Endodermal cell (in vitro differentiated cells): ENCODE measurements around the gene LYZL4. TPM values are rescaled to one million over a fixed set of nuclear protein-coding genes. Genes with fewer than 3 reads are reported as not detected.
A peak's percentile ranks its signal among the peaks of the same experiment; 100 is the strongest.

Experiments
- DNase-seq: peaks from one replicate; pipeline ENCODE4 v3.0.0-alpha.2; 2017
- H3K27ac ChIP-seq: 2 replicates; pipeline ENCODE4 v1.5.1; 2013; ENCODE audit warnings: mild to moderate bottlenecking, low read depth, low read length, moderate library complexity
- H3K27me3 ChIP-seq: 2 replicates; pipeline ENCODE4 v1.6.1; 2013; ENCODE audit warnings: mild to moderate bottlenecking, low read length, moderate library complexity; ENCODE audit not compliant: insufficient read depth, control insufficient read depth, poor library complexity, severe bottlenecking
- H3K36me3 ChIP-seq: 2 replicates; pipeline ENCODE4 v1.7.0; 2013; ENCODE audit warnings: mild to moderate bottlenecking, low read length, moderate library complexity; ENCODE audit not compliant: control insufficient read depth, insufficient read depth
- H3K4me1 ChIP-seq: one replicate; pipeline ENCODE4 v1.7.0; 2013; ENCODE audit warnings: low read length; ENCODE audit not compliant: control insufficient read depth, insufficient read depth
- H3K4me3 ChIP-seq: 2 replicates; pipeline ENCODE4 v1.5.1; 2013; ENCODE audit warnings: mild to moderate bottlenecking, low read length, moderate library complexity
- H3K9ac ChIP-seq: 2 replicates; pipeline ENCODE4 v1.6.1; 2013; ENCODE audit warnings: mild to moderate bottlenecking, low read length, moderate library complexity; ENCODE audit not compliant: poor library complexity, severe bottlenecking; ENCODE audit errors: extremely low read depth
- H3K9me3 ChIP-seq: 2 replicates; pipeline ENCODE4 v1.6.1; 2013; ENCODE audit warnings: mild to moderate bottlenecking, low read length, moderate library complexity; ENCODE audit not compliant: control insufficient read depth
- H3K27ac Mint-ChIP-seq: 2 replicates; pipeline ENCODE4 v1.8.0; 2020; ENCODE audit warnings: mixed read lengths
- H3K27me3 Mint-ChIP-seq: 2 replicates; pipeline ENCODE4 v1.8.0; 2021; ENCODE audit warnings: mild to moderate bottlenecking, mixed read lengths; ENCODE audit not compliant: insufficient read depth
- H3K36me3 Mint-ChIP-seq: 2 replicates; pipeline ENCODE4 v1.8.0; 2020; ENCODE audit warnings: low read depth, mixed read lengths
- H3K4me1 Mint-ChIP-seq: 2 replicates; pipeline ENCODE4 v1.8.0; 2020; ENCODE audit warnings: mixed read lengths
- H3K4me3 Mint-ChIP-seq: 2 replicates; pipeline ENCODE4 v1.8.0; 2020; ENCODE audit warnings: mild to moderate bottlenecking, moderate library complexity, mixed read lengths
- H3K9me3 Mint-ChIP-seq: 2 replicates; pipeline ENCODE4 v1.8.0; 2020; ENCODE audit warnings: mild to moderate bottlenecking, mixed read lengths
- CTCF ChIP-seq: fragments of 200-600 bp; sonication (generic); conservative IDR thresholded peaks from 2 replicates; pipeline ENCODE4 v1.5.0; 2021; ENCODE audit warnings: antibody characterized with exemption, mild to moderate bottlenecking
- WGBS, 2 experiments: methylation state at CpG; one replicate each; pipeline versions ENCODE4 v1.1.5 to v1.1.7; 2013; ENCODE audit warnings: missing lambda C conversion rate in 2 of 2, mixed read lengths in 1 of 2; ENCODE audit not compliant: insufficient coverage in 1 of 2, insufficient read length in 1 of 2; 5-methylcytosine and 5-hydroxymethylcytosine counted together
- total RNA-seq, 2 donors: library from RNA; stranded (reverse); fragmentation: NEBNext Ultra II Directional in 1 of 2; extraction: Animal tissue kit (Norgen Biotek cat#: 25700) in 1 of 2; gene quantifications; 2 replicates in 1 of 2; 3 replicates in 1 of 2; pipeline ENCODE4 v1.2.1, GENCODE V29; 2021

The LYZL4 gene
- total RNA-seq, 2 donors from 2014 or later = not detected

- no peak for TF ChIP-seq CTCF
- no peak overlapping the region for H3K27ac ChIP-seq
- Mint-ChIP-seq H3K27ac (no peak overlapping the region), H3K9me3 (no peaks in the 10 kb centered on the region), H3K4me1 (peaks cover 31% of the 10 kb centered on the region), H3K4me3 (no peak overlapping the region), H3K27me3 (peaks cover 1% of the 10 kb centered on the region), H3K36me3 (no peaks in the 10 kb centered on the region)
- no peaks in the 10 kb centered on the region for H3K36me3 ChIP-seq
- WGBS, 2 experiments = 74% methylated on average over 1 of the region's 1 CpG; no CpG with 5 or more reads in 1 of the 2 experiments
- H3K27me3 ChIP-seq = no peaks in the 10 kb centered on the region
- no peak for DNase-seq
- peaks cover 10% of the 10 kb centered on the region for H3K4me1 ChIP-seq
- peaks cover 7% of the 10 kb centered on the region for H3K9me3 ChIP-seq
- no peak overlapping the region for H3K9ac ChIP-seq
- peak overlapping the region; percentile 32 for H3K4me3 ChIP-seq
These were observed 37.1 kb upstream of the LYZL4 start for GRCh38 chr3:42447481-42447880.

- H3K4me1 ChIP-seq = peaks cover 10% of the 10 kb centered on the region
- WGBS, 2 experiments = 84 to 90% methylated on average over 2 to 4 of the region's 4 CpGs
- peak overlapping the region; percentile 32 for H3K4me3 ChIP-seq
- Mint-ChIP-seq H3K4me3 (no peak overlapping the region), H3K36me3 (no peaks in the 10 kb centered on the region), H3K9me3 (no peaks in the 10 kb centered on the region), H3K27ac (peak overlapping the region; percentile 87), H3K4me1 (peaks cover 32% of the 10 kb centered on the region), H3K27me3 (peaks cover 1% of the 10 kb centered on the region)
- no peaks in the 10 kb centered on the region for H3K36me3 ChIP-seq
- TF ChIP-seq CTCF = no peak
- H3K27me3 ChIP-seq = no peaks in the 10 kb centered on the region
- no peak overlapping the region for H3K27ac ChIP-seq
- peaks cover 7% of the 10 kb centered on the region for H3K9me3 ChIP-seq
- H3K9ac ChIP-seq = peak overlapping the region; percentile 12
- DNase-seq = peak; percentile 54
These were observed 36.0 kb upstream of the LYZL4 start for GRCh38 chr3:42446111-42447050.

GRCh38 chr3:42443819-42444436 is 33.5 kb upstream of the LYZL4 start:
- 32 to 36% methylated on average over 8 to 9 of the region's 9 CpGs for WGBS, 2 experiments

More at GRCh38 chr3:42443819-42444436, 33.5 kb upstream of the LYZL4 start:
- Mint-ChIP-seq H3K4me1 (peaks cover 51% of the 10 kb centered on the region), H3K9me3 (no peaks in the 10 kb centered on the region), H3K27me3 (peaks cover 3% of the 10 kb centered on the region), H3K4me3 (no peak overlapping the region), H3K27ac (no peak overlapping the region), H3K36me3 (no peaks in the 10 kb centered on the region)
- Histone ChIP-seq H3K4me1 (peaks cover 12% of the 10 kb centered on the region), H3K9ac (no peak overlapping the region), H3K9me3 (peaks cover 4% of the 10 kb centered on the region), H3K36me3 (no peaks in the 10 kb centered on the region), H3K27me3 (no peaks in the 10 kb centered on the region), H3K4me3 (no peak overlapping the region), H3K27ac (no peak overlapping the region)
- peak; percentile 96 for TF ChIP-seq CTCF
- peak; percentile 98 for DNase-seq
